GM19468 (cell line): ENCODE measurements around the gene RPUSD4.
"Not testable (repeated sequence)": the region's sequence is repeated elsewhere in the genome, so short reads cannot be mapped to it uniquely, and the experiment has no call there.

Experiments
- ATAC-seq: cut with Tn5 transposase; IDR thresholded peaks from one replicate; pipeline ENCODE4 v1.9.1; 2021; ENCODE audit warnings: mild to moderate bottlenecking, moderate library complexity, moderate number of reproducible peaks; ENCODE audit not compliant: unreplicated experiment; ENCODE audit errors: extremely low read depth

The RPUSD4 gene, protein sequence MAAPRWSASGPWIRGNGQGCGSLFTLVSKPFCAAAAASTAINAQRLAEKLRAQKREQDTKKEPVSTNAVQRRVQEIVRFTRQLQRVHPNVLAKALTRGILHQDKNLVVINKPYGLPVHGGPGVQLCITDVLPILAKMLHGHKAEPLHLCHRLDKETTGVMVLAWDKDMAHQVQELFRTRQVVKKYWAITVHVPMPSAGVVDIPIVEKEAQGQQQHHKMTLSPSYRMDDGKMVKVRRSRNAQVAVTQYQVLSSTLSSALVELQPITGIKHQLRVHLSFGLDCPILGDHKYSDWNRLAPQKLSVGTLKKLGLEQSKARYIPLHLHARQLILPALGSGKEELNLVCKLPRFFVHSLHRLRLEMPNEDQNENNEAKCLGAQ

DNA sequence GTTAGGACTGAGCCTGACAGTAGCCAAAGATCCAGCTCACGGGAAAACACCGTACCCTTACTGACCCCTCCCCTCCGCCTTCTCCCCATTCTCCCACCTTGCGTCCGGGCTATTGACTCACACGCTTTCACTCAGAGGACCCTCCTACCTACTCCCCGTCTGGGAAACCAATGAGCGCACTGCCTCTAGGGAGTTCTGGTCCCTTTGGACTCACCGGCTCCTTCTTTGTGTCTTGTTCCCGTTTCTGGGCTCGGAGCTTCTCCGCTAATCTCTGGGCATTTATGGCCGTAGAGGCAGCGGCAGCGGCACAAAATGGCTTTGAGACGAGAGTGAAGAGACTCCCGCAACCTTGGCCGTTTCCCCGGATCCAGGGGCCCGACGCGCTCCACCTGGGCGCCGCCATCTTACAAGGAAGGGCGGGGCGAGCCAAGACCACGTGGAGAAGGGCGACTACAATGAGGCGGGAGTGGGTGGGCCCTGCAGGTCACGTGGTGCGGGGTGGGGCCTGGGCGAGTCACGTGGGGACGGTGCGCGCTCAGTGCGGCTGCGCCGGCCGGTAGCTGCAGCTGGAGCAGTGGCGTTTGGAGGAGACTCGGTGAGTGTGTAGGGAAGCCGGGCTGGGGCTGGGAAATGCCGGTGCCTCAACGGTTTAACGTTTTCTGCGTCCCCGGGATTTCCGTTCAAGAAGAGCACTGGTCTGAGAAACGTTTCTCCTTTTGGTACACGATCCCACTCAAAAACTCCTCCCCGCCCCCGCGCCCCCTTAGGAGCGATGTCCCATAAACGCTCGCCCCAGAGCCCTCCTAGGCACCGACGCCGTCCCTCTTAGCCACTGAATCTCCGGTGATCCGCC is at the start of gene RPUSD4, which contains the start of gene FAM118B:
Gene RPUSD4, minus strand, starts transcription at position 415 of the 853 bp plus-strand sequence. Its CDS starts 12 bp downstream, at position 403.
Gene FAM118B, plus strand, starts transcription at position 547 of the 853 bp plus-strand sequence. CDS start 23,220 bp downstream, outside the sequence.
- ATAC-seq, result peak; percentile 92

DNA sequence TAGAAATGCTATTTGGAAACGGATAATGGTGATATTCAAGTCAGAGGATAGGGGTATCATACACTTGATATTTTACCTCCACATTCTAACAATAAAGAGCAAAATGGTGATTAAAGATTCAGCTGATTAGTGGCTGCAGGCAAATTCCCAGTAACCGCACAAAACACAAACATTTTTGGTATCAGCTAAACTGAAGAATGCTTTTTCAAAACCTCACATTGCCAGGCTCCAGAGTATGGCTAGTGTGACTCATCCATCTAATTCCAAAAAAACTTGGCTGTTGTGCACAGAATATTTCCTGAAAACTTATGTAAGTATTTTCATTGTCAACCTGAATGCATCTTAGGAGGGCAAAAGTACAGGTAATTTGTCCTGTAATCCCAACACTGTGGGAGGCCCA is 46.3 kb upstream of the RPUSD4 start:
- no peak for ATAC-seq

DNA sequence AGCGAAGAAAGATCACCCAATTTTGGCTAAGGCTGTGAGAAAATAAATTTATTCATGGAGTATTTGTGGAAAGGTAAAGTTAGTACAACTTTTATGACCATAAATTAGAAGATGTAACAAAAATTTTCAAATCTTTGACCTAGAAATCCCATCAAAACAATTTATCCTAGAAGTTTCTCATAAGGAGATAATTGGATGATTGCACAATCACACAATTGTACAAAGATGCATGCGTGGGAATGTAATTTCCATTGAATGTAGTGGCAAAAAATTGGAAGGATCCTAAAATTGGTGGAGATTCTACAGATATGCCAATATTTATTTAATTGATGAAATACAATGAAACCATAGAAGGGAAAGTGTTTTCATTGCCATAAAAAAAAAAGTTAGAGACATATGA is 45.7 kb upstream of the RPUSD4 start:
- no peak for ATAC-seq

DNA sequence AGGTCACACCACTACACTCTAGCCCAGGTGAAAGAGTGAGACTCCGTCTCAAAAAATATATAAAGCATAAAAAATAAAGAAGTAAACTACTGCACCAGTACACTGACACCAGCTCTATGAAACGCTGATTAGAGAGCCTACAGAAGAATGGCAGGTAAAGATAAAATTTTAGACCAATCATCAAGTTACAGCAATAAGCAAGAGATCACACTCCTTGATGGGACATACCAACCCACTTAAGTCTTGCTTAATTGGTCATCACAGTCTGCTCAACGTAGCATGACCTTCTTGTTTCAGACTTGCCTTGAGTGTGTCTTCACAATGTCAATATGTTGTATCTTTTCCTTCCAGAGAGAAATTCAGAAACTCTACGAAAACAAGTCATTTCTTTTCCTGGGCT is 44.8 kb upstream of the RPUSD4 start:
- no peak for ATAC-seq

DNA sequence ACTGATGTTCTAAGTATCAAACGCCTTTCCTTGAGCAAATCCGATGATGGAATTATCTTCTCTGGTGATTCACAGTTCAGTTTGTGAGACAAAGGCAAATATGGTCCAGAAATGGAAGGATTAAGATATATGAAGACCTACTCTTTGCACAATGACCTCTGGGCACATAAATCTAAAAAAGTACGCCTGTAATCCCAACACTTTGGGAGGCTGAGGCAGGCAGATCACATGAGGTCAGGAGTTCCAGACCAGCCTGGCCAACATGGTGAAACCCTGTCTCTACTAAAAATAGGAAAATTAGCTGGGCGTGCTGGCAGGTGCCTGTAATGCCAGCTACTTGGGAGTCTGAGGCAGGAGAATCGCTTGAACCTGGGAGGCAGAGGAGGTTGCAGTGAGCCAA is 44.1 kb upstream of the RPUSD4 start:
- ATAC-seq, result not testable (repeated sequence)

DNA sequence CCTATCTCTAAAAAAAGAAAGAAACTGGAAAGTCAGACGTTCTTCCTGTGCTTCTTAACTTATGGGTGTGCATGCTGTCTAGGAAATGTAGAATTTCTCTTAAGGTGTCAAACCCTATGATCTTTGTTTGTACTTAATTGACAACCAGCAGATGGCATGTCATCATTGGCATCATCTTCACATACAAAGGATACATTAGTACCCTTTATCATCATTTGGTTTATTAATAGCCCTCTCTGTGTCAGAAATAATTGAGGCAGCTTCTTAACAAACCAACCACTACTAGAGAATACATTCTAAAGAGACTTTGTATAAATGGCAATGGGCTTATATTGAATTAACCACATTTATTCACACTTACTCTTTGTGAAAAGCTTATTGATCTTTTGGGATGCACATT is 43.4 kb upstream of the RPUSD4 start:
- no peak for ATAC-seq

DNA sequence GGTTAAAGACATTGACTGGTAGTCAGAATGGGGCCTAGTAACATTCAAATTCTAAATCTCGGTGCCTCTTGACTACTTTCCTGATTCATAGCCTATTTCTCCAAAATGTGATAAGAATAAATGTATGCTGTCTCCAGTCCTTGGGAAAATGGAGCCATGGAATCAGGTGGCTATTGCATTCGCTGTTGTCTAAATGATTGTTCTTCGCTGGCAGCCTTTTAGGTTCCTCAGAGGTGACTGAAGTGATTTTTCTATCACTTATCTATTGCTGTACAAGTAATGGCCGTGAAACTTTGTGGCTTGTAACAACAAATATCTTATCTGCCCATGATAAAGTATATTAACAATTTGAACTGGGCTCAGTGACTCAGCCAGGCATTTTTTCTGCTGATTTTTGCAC is 41.8 kb upstream of the RPUSD4 start:
- ATAC-seq, result no peak

DNA sequence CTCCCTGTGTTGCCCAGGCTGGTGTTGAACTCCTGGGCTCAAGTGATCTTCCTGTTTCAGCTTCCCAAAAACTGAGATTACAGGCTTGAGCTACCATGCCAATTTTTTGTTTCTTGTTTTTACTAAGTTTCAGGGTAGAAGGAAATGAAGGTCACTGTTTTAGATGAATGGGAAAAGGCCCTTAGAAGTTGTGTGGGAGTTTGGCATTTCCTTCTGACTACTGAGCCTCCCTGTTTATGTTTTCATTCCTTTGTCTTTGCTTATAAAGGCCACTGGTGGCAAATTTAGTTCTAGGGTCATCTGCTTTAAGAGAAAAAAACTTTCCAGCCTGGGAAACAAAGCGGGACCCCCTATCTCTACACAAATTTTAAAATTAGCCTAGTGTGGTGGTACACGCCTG is 35.2 kb upstream of the RPUSD4 start:
- no peak for ATAC-seq

DNA sequence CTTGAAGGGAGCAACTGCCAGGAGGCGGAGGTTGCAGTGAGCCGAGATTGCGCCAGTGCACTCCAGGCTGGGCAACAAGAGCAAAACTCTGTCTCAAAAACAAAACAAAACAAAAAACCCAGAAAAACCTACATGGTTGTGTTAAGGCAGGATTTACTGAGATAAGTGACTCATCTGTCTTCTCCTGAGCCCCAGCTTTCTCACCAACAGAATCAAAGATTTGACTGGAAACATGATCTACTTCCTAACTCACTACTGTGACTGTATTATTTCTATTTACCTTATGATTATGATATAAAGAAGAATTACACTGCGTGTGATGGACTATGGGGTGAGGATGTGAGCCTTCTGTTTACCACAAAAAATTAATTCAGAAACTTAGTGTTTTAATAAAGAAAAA is 21.9 kb upstream of the RPUSD4 start:
- ATAC-seq, result no peak

DNA sequence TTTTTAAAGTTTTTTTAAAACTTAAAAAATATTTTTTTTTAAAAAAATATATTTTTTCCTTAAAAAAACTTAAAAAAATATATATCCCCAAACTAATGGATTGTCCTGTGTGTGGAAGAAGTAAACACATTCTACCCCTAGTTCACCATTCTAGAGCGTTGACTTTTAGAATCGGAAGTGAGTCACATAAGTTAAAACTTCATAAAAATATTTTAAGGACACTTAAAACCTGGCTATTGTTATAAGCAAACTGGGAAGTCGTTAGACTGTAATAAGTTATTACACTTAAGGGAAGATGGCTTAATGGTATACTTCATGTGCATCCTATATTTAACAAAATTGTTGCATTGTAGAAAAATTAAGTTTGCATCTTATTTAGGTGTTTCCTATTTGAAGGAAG is 21.2 kb upstream of the RPUSD4 start:
- ATAC-seq, result no peak

DNA sequence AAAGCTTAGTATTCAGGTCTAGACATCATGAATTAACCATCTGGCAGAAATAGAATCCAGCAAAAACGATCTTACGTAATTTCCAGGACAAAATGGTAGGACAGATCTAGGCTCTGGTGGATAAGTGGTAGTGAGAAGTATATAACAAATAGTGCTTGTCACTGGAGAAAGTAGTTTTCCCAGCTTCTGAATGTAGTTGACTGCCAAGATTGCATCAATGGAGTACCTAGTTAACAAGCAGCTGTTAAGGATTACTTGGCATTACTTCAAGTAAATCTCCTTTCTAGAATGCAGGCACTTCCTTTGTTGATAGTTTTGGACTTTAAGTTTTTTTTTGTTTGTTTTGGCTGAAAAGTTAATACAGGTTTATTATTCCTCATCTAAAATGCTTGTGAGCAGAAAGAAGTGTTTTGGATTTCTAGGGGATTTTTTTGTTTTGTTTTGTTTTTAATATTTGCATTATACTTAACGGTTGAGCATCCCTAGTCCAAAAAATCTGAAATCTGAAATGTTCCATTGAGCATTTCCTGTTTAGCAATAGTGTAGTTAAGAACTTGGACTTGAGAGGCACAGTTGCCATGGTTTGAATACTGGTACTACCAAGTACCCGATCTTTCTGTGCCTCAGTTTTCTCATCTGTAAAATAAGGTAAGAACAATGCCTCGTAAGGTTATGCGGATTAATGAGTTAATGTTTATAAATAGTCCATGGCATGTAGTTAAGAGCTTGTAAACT is 20.4 kb upstream of the RPUSD4 start:
- ATAC-seq, result no peak

DNA sequence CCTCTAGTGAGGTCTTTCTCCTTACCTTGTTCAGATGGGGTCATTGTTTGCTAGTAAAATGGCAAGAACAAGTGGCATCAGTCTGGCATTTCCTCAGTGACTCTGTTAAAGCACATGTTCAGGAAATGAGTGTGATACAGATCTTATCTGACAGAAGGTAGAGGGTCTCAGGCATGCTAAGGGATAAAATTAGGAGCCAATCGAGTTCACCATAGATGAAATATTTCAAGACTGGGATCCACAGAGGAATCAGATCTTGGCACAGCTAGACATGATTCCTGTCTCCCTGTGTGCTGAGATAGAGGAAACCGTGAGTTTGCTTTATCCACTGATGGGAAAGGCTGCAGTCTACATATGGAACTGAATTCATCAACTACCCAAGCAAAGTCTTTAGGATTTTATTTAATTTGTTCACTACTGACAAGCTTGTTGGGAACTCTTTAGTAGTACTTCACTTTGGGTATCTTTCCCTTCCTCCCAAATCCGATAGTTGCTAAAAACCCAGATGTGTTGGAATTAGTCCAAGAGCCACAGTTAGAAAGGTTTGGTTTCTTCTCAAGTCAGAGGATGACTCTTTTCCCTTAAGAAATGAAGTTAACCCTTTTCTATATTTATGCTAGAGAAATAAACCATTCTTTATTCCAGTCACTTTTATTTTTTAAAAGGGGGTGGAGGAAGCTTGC is 18.5 kb upstream of the RPUSD4 start:
- ATAC-seq, result no peak

DNA sequence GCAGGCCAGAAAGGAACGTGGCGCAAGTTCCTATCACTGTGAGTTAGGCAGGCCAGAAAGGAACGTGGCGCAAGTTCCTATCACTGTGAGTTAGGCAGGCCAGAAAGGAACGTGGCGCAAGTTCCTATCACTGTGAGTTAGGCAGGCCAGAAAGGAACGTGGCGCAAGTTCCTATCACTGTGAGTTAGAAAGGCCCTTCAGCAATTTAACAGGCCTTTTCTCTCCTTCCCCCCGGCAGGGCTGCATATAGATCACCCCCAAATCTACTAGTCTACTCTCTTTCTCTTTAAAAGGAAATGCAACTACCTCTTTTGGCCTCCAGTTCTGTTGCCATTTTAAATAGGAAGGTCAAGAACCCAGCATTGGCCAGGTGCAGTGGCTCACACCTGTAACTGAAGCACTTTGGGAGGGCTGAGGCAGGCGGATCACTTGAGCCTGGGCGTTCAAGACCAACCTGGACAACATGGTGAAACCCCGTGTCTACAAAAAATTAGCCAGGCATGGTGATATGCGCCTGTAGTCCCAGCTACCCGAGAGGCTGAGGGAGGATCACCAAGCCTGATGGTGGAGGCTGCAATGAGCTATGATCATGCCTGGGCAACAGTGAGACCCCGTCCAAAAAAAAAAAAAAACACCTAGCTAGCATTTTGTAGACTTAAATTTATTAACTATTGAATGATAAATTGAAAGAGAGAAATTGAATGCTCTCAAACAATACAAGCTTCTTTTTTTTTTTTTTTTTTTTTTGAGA is 15.1 kb upstream of the RPUSD4 start:
- no peak for ATAC-seq

DNA sequence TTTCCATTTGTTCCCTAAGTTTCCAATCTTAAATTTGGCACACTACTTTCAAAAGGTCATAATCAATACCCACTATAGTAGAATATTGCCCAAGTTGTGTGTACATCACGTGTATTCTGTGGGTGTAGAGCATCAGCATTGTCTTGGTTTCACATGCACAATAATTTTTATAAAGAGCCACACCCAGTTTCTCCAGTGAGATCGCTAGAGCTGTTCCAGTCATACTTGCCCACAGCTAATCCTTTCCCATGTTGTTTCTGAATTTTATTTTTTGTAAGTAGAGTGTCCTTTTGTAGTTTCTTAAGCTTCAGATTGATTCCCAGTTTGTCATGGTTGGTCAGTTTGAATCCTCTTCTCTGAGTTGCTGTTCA is 13.8 kb upstream of the RPUSD4 start:
- ATAC-seq, result no peak

DNA sequence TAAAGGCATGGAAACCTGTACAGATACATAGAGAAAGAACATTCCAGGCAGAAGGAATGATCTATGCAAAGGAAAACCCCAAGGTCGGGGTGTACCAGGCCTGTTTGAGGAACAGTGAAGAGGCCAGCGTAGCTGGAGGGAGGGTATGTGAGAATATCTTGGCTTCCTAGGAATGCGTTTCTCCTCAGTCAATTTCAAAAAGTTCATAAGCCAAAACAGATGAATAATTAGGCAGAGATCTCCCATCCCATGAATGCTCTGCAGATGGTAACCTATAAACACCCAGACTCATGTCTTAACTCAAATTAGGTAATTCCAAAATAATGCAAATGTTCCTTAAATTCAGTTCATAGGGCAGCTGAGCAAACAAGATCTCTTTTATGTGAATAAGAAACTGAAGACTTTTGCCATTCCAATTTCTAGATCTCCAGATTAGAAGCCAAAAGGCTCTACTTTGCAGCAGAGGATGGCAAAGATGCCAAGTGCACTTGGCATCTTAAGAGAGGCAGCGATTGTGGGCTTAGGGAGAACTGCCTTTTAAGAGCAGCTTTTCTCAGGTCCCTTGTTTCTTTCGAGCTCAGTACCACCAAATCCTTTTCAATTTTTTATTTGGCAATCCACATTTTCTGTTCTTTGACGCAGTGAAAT is 13.3 kb upstream of the RPUSD4 start:
- ATAC-seq, result no peak

DNA sequence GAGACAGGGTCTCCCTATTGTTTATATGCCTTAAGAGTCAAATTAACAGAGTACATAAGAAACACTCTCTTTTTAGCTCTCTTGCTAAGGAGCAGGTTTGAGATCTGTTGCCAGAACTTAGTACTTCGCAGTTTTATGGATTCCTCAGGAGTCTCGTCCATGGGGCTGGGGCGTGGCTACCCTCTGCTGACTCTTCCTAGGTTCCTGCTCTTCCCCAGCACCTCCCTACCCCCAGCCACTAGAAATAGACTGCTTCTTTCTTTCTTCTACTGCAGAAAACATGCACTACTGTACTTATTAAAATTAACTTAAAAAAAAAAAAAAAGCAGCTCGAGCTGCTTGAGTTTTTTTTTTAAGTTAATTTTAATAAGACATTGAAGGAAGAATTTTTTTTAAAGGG is 8.1 kb upstream of the RPUSD4 start:
- ATAC-seq, result no peak

DNA sequence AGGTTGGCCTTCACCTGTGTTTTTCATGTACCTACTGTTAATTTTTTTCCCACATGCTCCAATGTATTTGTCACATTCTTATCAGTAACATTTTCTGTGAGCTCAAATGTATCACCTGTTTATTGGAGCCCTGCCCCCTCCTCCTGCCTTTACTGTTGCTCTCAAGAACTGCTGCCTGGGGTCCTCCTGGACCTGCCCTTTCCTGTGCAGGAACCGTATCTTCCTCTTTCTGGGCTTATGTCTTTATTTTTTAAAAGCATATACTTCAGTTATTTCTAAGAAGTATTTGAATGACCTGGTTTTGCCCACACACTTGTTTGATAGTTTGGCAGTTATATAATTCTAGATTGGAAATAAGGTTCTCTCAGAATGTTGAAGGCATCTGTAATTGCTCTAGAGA is 6.0 kb upstream of the RPUSD4 start:
- ATAC-seq, result no peak

DNA sequence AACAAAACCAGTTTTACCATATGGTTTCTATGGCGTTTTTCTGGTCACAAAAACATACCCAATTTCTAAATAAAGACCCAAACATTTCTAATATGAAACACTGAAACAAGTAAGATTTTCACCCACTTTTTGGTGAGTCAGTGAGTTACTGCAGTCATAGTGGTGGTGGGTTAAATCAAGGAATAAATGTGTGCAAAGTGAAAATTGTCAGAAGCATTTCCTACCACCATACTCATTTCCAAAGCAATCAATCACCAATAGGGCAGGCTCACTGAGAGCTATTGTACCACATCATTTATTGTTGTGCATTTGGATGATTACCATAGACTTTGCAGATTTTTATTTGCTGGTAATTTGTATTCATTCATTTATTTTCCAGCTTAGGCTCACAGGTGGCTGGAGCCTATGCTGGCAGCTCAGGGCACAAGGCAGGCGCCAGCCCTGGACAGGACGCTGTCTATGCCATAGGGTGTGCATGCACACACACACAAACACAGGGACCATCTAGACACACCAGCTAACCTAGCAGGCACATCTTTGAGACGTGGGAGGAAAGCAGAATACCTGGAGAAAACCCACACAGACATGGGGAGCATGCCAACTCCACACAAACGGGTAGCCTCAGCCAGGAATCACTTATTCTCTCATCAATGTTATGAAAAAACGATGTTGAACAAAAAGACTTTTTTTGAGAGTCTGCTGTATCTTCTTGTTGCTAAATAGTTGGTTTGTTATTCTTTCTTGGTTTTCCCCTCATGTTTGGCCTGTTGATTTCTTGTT is 5.3 kb upstream of the RPUSD4 start:
- ATAC-seq, result no peak
